Ovary (tissue), 9 donors: Measurements from ENCODE around the gene ARHGEF7. TPM values are rescaled to one million over a fixed set of nuclear protein-coding genes. Genes with fewer than 3 reads are reported as not detected.

ENCODE experiments used
- DNase-seq, 5 donors: peaks; one replicate each; pipeline ENCODE4 v3.0.0-alpha.2; 2019 to 2020
- H3K27ac ChIP-seq, 2 donors: fragments of 200-600 bp; one replicate each; pipeline versions ENCODE4 v1.5.1 to v1.8.0; 2019 to 2022
- H3K27me3 ChIP-seq: fragments of 200-600 bp; one replicate; pipeline ENCODE4 v1.8.0; 2022
- H3K36me3 ChIP-seq: fragments of 200-600 bp; sonication (generic); one replicate; pipeline ENCODE4 v1.5.1; 2019
- H3K4me1 ChIP-seq: one replicate; pipeline ENCODE4 v1.8.1; 2013; ENCODE audit warnings: mild to moderate bottlenecking, moderate library complexity; ENCODE audit not compliant: insufficient read depth
- H3K4me3 ChIP-seq: fragments of 200-600 bp; sonication (generic); one replicate; pipeline ENCODE4 v1.5.1; 2017
- H3K9me3 ChIP-seq, 2 donors: fragments of 200-600 bp in 1 of 2; sonication (generic) in 1 of 2; one replicate each; pipeline versions ENCODE4 v1.5.1 to v1.8.1; 2013 to 2019; ENCODE audit warnings: mild to moderate bottlenecking in 1 of 2, moderate library complexity in 1 of 2
- CTCF ChIP-seq, 3 donors: fragments of 450-650 bp in 2 of 3; fragments of 200-600 bp in 1 of 3; IDR thresholded peaks; one replicate each; pipeline versions ENCODE4 v1.5.1 to v1.8.0; 2016 to 2022; ENCODE audit warnings: antibody characterized with exemption in 3 of 3, mild to moderate bottlenecking in 1 of 3
- EP300 ChIP-seq: sonication (generic); formaldehyde crosslinking; IDR thresholded peaks from one replicate; pipeline ENCODE4 v1.6.1; 2017; ENCODE audit warnings: antibody characterized with exemption
- POLR2A ChIP-seq: fragments of 450-650 bp; IDR thresholded peaks from one replicate; pipeline ENCODE4 v1.6.1; 2017; ENCODE audit warnings: antibody characterized with exemption, mild to moderate bottlenecking, moderate library complexity
- WGBS, 3 donors: extraction: QIAGEN DNeasy Blood & Tissue Kit in 1 of 3; methylation state at CpG; one replicate each; pipeline versions ENCODE4 v1.1.5 to v1.1.7; 2013 to 2017; 5-methylcytosine and 5-hydroxymethylcytosine counted together
- intact Hi-C, 4 donors: fragments of 100-400 bp; cut with DNase I; formaldehyde crosslinking; loops; one replicate each; pipeline versions ENCODE4 v1.11.0 to v1.15.1; 2022 to 2023
- polyA plus RNA-seq, 2 donors: library from polyadenylated mRNA; stranded (reverse); fragments of 200-250 nt in 1 of 2; fragments of 350-450 nt in 1 of 2; fragmentation: Illumina TruSeq in 1 of 2; extraction: RNeasy Lipid Tissue Mini Kit (QIAGEN cat#74804) in 1 of 2; gene quantifications; one replicate each; pipeline ENCODE4 v1.2.3, GENCODE V29; 2013 to 2014
- total RNA-seq, 7 donors: library from RNA; depleted of rRNA in 2 of 7; stranded (reverse); fragments of >200 nt in 2 of 7; fragmentation: NEBNext Ultra II Directional in 3 of 7; extraction: Animal tissue kit (Norgen Biotek cat#: 25700) in 3 of 7; gene quantifications; one replicate each; pipeline versions ENCODE4 v1.1.0 to v1.2.4, GENCODE V29; 2016 to 2023
- donor health status: DM: no; HTN: no; CAD: no; lungs with moderate emphysema.
- donor health status: DM: no; HTN: no; CAD: no.
- donor health status: Bipolar disorder and iron deficiency.
- donor health status: DM: yes; HTN: yes; CAD: no.
- donor health status: DM: no; HTN: no; CAD: no.
- donor health status: DM: yes; HTN: yes; CAD: no.

ARHGEF7 gene
- total and polyA plus RNA-seq, 9 donors, result 27.6 to 58.5 (median 52.2) TPM

GRCh38 chr13:111093634-111094033 lies 21.5 kb upstream of the ARHGEF7 start:
- intact Hi-C loops, result no loop called here
- Histone ChIP-seq H3K36me3 (no peaks in the 10 kb centered on the region), H3K9me3 (no peaks in the 10 kb centered on the region), H3K4me3 (no peak overlapping the region), H3K4me1 (no peaks in the 10 kb centered on the region), H3K27ac (no peak overlapping the region), H3K27me3 (no peaks in the 10 kb centered on the region)
- no peak for DNase-seq
- TF ChIP-seq CTCF (IDR thresholded peaks at IDR 0.05), result no peak
- TF ChIP-seq POLR2A, result no peak
- no peak for TF ChIP-seq EP300
- WGBS, 3 donors, result 78 to 85% (median 84%) methylated on average over 9 of the region's 9 CpGs

DNA sequence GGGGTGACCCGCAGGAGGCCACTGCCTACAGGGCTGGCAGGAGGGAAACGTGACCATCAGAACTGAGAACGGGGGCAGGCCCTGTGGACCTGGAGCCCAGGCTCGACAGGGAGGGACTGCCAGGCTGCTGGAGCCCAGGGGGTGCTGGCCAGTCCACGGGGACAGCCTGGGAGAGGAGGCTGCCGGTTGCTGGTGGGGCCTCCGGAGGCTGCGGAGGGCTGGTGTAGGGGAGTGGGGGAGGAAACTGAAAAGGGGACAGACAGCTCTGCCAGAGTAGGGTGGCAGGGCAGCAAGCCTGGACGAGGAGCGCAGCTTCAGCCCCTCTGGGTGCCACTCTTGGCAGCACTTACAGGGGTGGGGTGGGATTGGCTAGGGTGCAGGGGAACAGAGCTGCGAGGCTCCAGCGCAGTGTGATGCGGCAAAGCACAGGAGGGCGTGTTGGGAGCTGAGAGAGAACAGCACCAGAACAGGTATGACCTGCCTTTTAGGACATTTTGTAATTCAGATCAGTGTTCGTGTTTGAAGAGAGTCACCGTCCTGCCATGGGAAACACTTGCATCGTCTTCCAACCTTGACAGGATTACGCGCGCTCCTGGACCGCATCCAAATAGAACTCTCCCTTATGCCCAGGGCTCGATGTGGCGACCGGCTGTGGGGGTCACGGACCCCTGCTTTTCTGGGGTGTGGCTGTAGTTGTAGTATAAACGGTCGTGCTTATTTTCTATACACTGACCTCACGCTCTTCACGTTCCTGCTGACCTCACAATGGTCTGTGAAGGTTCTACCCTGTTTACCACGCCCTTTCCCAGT lies 19.9 kb upstream of the ARHGEF7 start:
- H3K27ac ChIP-seq, result no peak overlapping the region
- no peak for DNase-seq
- no peak overlapping the region for H3K4me3 ChIP-seq
- H3K36me3 ChIP-seq, result no peaks in the 10 kb centered on the region
- TF ChIP-seq POLR2A (no peak), EP300 (no peak), CTCF (IDR thresholded peaks at IDR 0.05) (no peak)
- no peaks in the 10 kb centered on the region for H3K27me3 ChIP-seq
- H3K4me1 ChIP-seq, result no peaks in the 10 kb centered on the region
- H3K9me3 ChIP-seq, result no peaks in the 10 kb centered on the region
- intact Hi-C loops, result no loop called here
- WGBS, 3 donors, result 67 to 73% (median 70%) methylated on average over 30 of the region's 30 CpGs

DNA sequence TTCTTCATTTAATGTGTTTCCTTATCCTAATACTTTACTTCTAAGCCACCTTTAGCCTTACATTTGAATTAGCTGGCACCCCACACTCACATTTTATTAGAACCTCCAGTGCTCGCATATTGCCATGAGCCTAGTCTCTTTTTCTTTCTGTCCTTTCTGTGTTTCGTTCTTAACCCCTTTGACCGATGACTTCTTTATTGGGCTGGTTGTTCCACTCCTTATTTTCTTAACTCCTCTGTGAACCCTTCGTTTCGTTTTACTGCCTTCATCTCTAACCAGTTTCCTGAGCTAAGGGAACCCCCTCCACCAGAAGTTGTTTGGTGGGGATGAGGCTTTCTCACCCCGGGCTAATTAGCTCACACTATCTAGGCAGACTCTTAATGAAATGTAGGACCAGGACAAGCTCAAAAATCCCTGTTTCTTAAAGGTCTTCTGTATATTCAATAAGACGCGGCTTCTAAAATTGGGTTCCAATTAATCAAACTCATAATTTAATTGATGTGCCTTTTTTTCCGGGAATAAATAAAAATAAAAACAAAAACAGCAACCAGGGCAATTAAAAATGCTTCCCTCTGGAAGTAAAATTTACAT lies 19.1 kb upstream of the ARHGEF7 start:
- Histone ChIP-seq H3K4me3 (no peak overlapping the region), H3K36me3 (no peaks in the 10 kb centered on the region), H3K9me3 (no peaks in the 10 kb centered on the region), H3K27ac (no peak overlapping the region), H3K4me1 (no peaks in the 10 kb centered on the region), H3K27me3 (no peaks in the 10 kb centered on the region)
- TF ChIP-seq CTCF (IDR thresholded peaks at IDR 0.05) (no peak), EP300 (no peak), POLR2A (no peak)
- no peak for DNase-seq
- 39 to 43% (median 40%) methylated on average over 9 of the region's 9 CpGs for WGBS, 3 donors
- intact Hi-C loops, result no loop called here

- no peaks in the 10 kb centered on the region for H3K36me3 ChIP-seq
- TF ChIP-seq POLR2A (no peak), CTCF (IDR thresholded peaks at IDR 0.05) (no peak)
- no peak for DNase-seq
- no peak overlapping the region for H3K4me3 ChIP-seq
- H3K27ac ChIP-seq, result no peak overlapping the region
- no peaks in the 10 kb centered on the region for H3K9me3 ChIP-seq
- 39 to 55% (median 39%) methylated on average over 1 of the region's 1 CpG for WGBS, 3 donors
- H3K4me1 ChIP-seq, result no peaks in the 10 kb centered on the region
- H3K27me3 ChIP-seq, result no peaks in the 10 kb centered on the region
- intact Hi-C loops, result no loop called here
Observed at GRCh38 chr13:111099290-111099689, 15.8 kb upstream of the ARHGEF7 start.
